H9 (cell line): ENCODE results near the gene MIB2. TPM values are rescaled to one million over a fixed set of nuclear protein-coding genes. Genes with fewer than 3 reads are reported as not detected.

Source experiments
- DNase-seq: peaks from one replicate; pipeline ENCODE4 v3.0.0-alpha.2; 2017
- H2AFZ ChIP-seq: one replicate; pipeline ENCODE4 v1.6.1; 2013; ENCODE audit warnings: mild to moderate bottlenecking, low read length, control low read depth, moderate library complexity
- H2AK5ac ChIP-seq: 2 replicates; pipeline ENCODE4 v1.6.1; 2013; ENCODE audit warnings: low read length, control low read depth, mixed read lengths; ENCODE audit not compliant: insufficient read length
- H2BK120ac ChIP-seq: one replicate; pipeline ENCODE4 v1.6.1; 2013; ENCODE audit warnings: low read depth, mild to moderate bottlenecking, low read length, control low read depth, inconsistent platforms; ENCODE audit not compliant: poor library complexity, severe bottlenecking
- H2BK12ac ChIP-seq: 2 replicates; pipeline ENCODE4 v1.6.1; 2013; ENCODE audit warnings: low read length, control low read depth, mixed read lengths, low read depth; ENCODE audit not compliant: insufficient read length
- H2BK15ac ChIP-seq: 2 replicates; pipeline ENCODE4 v1.6.1; 2013; ENCODE audit warnings: low read depth, low read length, control low read depth
- H2BK20ac ChIP-seq: one replicate; pipeline ENCODE4 v1.6.1; 2013; ENCODE audit warnings: low read depth, mild to moderate bottlenecking, low read length, control low read depth, inconsistent platforms; ENCODE audit not compliant: poor library complexity, severe bottlenecking
- H2BK5ac ChIP-seq: 2 replicates; pipeline ENCODE4 v1.6.1; 2013; ENCODE audit warnings: low read length, control low read depth, mixed read lengths; ENCODE audit not compliant: insufficient read length
- H3K14ac ChIP-seq: 2 replicates; pipeline ENCODE4 v1.6.1; 2013; ENCODE audit warnings: low read length, control low read depth; ENCODE audit not compliant: insufficient read depth
- H3K18ac ChIP-seq: 2 replicates; pipeline ENCODE4 v1.6.1; 2013; ENCODE audit warnings: low read depth, mild to moderate bottlenecking, mixed read lengths, low read length, control low read depth; ENCODE audit not compliant: insufficient read length
- H3K23ac ChIP-seq: 2 replicates; pipeline ENCODE4 v1.6.1; 2013; ENCODE audit warnings: low read length, control low read depth, mixed read lengths, low read depth; ENCODE audit not compliant: insufficient read length
- H3K23me2 ChIP-seq: 2 replicates; pipeline ENCODE4 v1.6.1; 2013; ENCODE audit warnings: low read depth, mild to moderate bottlenecking, mixed read lengths, low read length, control low read depth; ENCODE audit not compliant: insufficient read length, poor library complexity, severe bottlenecking
- H3K27ac ChIP-seq: 2 replicates; pipeline ENCODE4 v1.5.1; 2013; ENCODE audit warnings: low read length, control low read depth, mixed read lengths, low read depth; ENCODE audit not compliant: insufficient read length
- H3K27me3 ChIP-seq: 2 replicates; pipeline ENCODE4 v1.6.1; 2013; ENCODE audit warnings: low read length, control low read depth, inconsistent platforms; ENCODE audit not compliant: insufficient read depth
- H3K4ac ChIP-seq: 2 replicates; pipeline ENCODE4 v1.6.1; 2013; ENCODE audit warnings: low read depth, mild to moderate bottlenecking, control low read depth, inconsistent platforms, low read length, moderate library complexity
- H3K4me1 ChIP-seq: 2 replicates; pipeline ENCODE4 v1.6.1; 2013; ENCODE audit warnings: low read length, control low read depth, inconsistent platforms; ENCODE audit not compliant: insufficient read depth
- H3K4me2 ChIP-seq: 2 replicates; pipeline ENCODE4 v1.6.1; 2013; ENCODE audit warnings: low read length, control low read depth, mixed read lengths; ENCODE audit not compliant: insufficient read length, insufficient read depth
- H3K56ac ChIP-seq: 2 replicates; pipeline ENCODE4 v1.6.1; 2013; ENCODE audit warnings: low read depth, mild to moderate bottlenecking, mixed read lengths, low read length, control low read depth; ENCODE audit not compliant: insufficient read length
- H3K79me1 ChIP-seq: 2 replicates; pipeline ENCODE4 v1.6.1; 2013; ENCODE audit warnings: low read depth, mild to moderate bottlenecking, moderate library complexity, low read length, control low read depth, inconsistent platforms; ENCODE audit not compliant: insufficient read depth, poor library complexity, severe bottlenecking
- H3K79me2 ChIP-seq: 2 replicates; pipeline ENCODE4 v1.6.1; 2013; ENCODE audit warnings: low read length, control low read depth, inconsistent platforms; ENCODE audit not compliant: insufficient read depth
- H3K9ac ChIP-seq: 2 replicates; pipeline ENCODE4 v1.6.1; 2013; ENCODE audit warnings: low read length, control low read depth, mixed read lengths; ENCODE audit not compliant: insufficient read length; ENCODE audit errors: extremely low read depth
- H3K9me3 ChIP-seq: one replicate; pipeline ENCODE4 v1.6.1; 2013; ENCODE audit warnings: low read depth, low read length, inconsistent platforms; ENCODE audit not compliant: control insufficient read depth
- H3T11ph ChIP-seq: one replicate; pipeline ENCODE4 v1.6.1; 2013; ENCODE audit warnings: mild to moderate bottlenecking, low read length, control low read depth, inconsistent platforms
- H4K20me1 ChIP-seq: one replicate; pipeline ENCODE4 v1.6.1; 2013; ENCODE audit not compliant: control insufficient read depth, insufficient read length, insufficient read depth
- H4K5ac ChIP-seq: 2 replicates; pipeline ENCODE4 v1.6.1; 2013; ENCODE audit warnings: low read depth, mild to moderate bottlenecking, mixed read lengths, low read length, control low read depth; ENCODE audit not compliant: insufficient read length
- H4K8ac ChIP-seq: replicated peaks from 2 replicates; pipeline ENCODE4 v1.6.1; 2013; ENCODE audit warnings: low read length, control low read depth, mixed read lengths, low read depth; ENCODE audit not compliant: insufficient read length
- H4K91ac ChIP-seq: 2 replicates; pipeline ENCODE4 v1.6.1; 2013; ENCODE audit warnings: low read depth, mild to moderate bottlenecking, moderate library complexity, mixed read lengths, low read length, control low read depth; ENCODE audit not compliant: insufficient read length
- H3K27ac Mint-ChIP-seq, 3 experiments: 2 replicates in 2 of 3; 3 replicates in 1 of 3; pipeline ENCODE4 v1.8.0; 2020 to 2021; ENCODE audit warnings: mixed read lengths in 3 of 3, mild to moderate bottlenecking in 1 of 3, moderate library complexity in 1 of 3
- H3K27me3 Mint-ChIP-seq: 2 replicates; pipeline ENCODE4 v1.8.0; 2021; ENCODE audit warnings: low read depth, mild to moderate bottlenecking, moderate library complexity, mixed read lengths
- H3K36me3 Mint-ChIP-seq, 3 experiments: 2 replicates in 2 of 3; 3 replicates in 1 of 3; pipeline ENCODE4 v1.8.0; 2020 to 2021; ENCODE audit warnings: low read depth in 3 of 3, mixed read lengths in 3 of 3; ENCODE audit not compliant: insufficient read depth in 1 of 3
- H3K4me1 Mint-ChIP-seq, 2 experiments: 2 replicates each; pipeline ENCODE4 v1.8.0; 2020; ENCODE audit warnings: mixed read lengths in 2 of 2
- H3K4me3 Mint-ChIP-seq, 2 experiments: 2 replicates in 1 of 2; 3 replicates in 1 of 2; pipeline ENCODE4 v1.8.0; 2020 to 2021; ENCODE audit warnings: mild to moderate bottlenecking in 2 of 2, mixed read lengths in 2 of 2, moderate library complexity in 1 of 2
- H3K9me3 Mint-ChIP-seq, 2 experiments: 2 replicates in 1 of 2; 3 replicates in 1 of 2; pipeline ENCODE4 v1.8.0; 2020; ENCODE audit warnings: mild to moderate bottlenecking in 2 of 2, mixed read lengths in 2 of 2, moderate library complexity in 1 of 2
- WGBS: extraction: QIAGEN DNeasy Blood & Tissue Kit; methylation state at CpG from one replicate; pipeline ENCODE4 v1.1.7; 2013; ENCODE audit warnings: missing lambda C conversion rate, low lambda C conversion rate, mixed read lengths; ENCODE audit not compliant: insufficient read length; ENCODE audit errors: extremely low coverage; 5-methylcytosine and 5-hydroxymethylcytosine counted together
- total RNA-seq: library from RNA; stranded (reverse); gene quantifications from 2 replicates; pipeline ENCODE4 v1.2.1, GENCODE V29; 2021
- TF ChIP-seq, protein P1 (sequence below): fragments of 200-600 bp; sonication (generic); conservative IDR thresholded peaks from 3 replicates; pipeline ENCODE4 v1.8.0; 2021; ENCODE audit warnings: antibody characterized with exemption, mild to moderate bottlenecking

MIB2 gene
- total RNA-seq, 1 experiment from 2014 or later: 77.8 TPM

DNA sequence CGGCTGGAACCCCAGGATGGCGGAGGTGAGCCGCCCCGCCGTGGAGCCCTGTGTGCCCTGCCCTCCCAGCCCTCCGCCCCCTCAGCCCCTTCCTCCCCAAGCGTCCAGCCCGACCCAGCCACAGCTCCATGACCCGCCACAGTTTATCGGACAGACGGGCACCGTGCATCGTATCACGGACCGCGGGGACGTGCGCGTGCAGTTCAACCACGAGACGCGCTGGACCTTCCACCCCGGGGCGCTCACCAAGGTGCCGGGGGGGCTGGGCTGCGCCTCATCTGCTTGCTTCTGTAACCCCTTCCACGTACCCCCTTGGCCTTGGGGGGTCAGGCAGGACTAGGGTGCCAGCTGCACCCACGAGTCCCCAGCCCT, 10.1 kb downstream of the MIB2 start:
- H2AK5ac ChIP-seq: no peak overlapping the region
- H3K14ac ChIP-seq: no peak overlapping the region
- Mint-ChIP-seq H3K4me1 (peaks cover 2% of the 10 kb centered on the region in 2 experiments; a peak in 2 of 4 replicates), H3K27ac (no peak overlapping the region), H3K4me3 (no peak overlapping the region), H3K36me3 (peaks cover 0 to 2% (median 0%) of the 10 kb centered on the region in 3 experiments; a peak in 1 of 7 replicates), H3K27me3 (peaks cover 2% of the 10 kb centered on the region), H3K9me3 (no peaks in the 10 kb centered on the region)
- TF ChIP-seq, protein P1, sequence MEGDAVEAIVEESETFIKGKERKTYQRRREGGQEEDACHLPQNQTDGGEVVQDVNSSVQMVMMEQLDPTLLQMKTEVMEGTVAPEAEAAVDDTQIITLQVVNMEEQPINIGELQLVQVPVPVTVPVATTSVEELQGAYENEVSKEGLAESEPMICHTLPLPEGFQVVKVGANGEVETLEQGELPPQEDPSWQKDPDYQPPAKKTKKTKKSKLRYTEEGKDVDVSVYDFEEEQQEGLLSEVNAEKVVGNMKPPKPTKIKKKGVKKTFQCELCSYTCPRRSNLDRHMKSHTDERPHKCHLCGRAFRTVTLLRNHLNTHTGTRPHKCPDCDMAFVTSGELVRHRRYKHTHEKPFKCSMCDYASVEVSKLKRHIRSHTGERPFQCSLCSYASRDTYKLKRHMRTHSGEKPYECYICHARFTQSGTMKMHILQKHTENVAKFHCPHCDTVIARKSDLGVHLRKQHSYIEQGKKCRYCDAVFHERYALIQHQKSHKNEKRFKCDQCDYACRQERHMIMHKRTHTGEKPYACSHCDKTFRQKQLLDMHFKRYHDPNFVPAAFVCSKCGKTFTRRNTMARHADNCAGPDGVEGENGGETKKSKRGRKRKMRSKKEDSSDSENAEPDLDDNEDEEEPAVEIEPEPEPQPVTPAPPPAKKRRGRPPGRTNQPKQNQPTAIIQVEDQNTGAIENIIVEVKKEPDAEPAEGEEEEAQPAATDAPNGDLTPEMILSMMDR: no peak
- no peak overlapping the region for H3K27ac ChIP-seq
- H4K5ac ChIP-seq: no peak overlapping the region
- H3K27me3 ChIP-seq: no peaks in the 10 kb centered on the region
- no peak overlapping the region for H2BK20ac ChIP-seq
- no peaks in the 10 kb centered on the region for H3K9me3 ChIP-seq
- no peak overlapping the region for H3K9ac ChIP-seq
- H3T11ph ChIP-seq: no peak overlapping the region
- no peak for DNase-seq
- no peaks in the 10 kb centered on the region for H3K79me1 ChIP-seq
- no peak overlapping the region for H3K4ac ChIP-seq
- no peak overlapping the region for H2AFZ ChIP-seq
- no peak overlapping the region for H3K56ac ChIP-seq
- no peaks in the 10 kb centered on the region for H4K20me1 ChIP-seq
- H3K79me2 ChIP-seq: no peaks in the 10 kb centered on the region
- H4K8ac ChIP-seq: no peak overlapping the region
- no peaks in the 10 kb centered on the region for H3K23me2 ChIP-seq
- no peak overlapping the region for H2BK5ac ChIP-seq
- H2BK120ac ChIP-seq: no peak overlapping the region
- H4K91ac ChIP-seq: no peak overlapping the region
- no peak overlapping the region for H2BK15ac ChIP-seq
- H3K4me1 ChIP-seq: no peaks in the 10 kb centered on the region
- WGBS: no CpG with 5 or more reads among the region's 28 CpGs
- H3K4me2 ChIP-seq: no peak overlapping the region
- no peak overlapping the region for H3K18ac ChIP-seq
- H3K23ac ChIP-seq: no peak overlapping the region
- no peak overlapping the region for H2BK12ac ChIP-seq
